ENCODE results near the gene DCLK1.

DNA sequence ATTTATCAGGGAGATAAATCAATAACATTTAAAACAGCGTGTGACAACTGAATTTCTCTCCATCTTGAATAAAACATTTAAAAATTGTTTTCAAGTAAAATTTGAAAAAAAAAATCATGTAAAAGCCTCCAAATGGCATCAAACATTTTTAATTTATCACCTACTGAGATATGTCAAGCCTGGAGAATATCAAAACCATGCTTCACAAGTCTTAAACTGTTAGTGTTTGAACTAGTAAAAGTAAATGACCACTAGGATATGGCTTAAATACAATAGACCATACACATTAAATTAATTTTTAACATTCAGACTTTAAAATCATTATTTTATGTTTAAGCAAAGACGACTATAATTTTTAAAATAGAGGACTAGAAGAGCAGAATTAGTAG lies 281.9 kb downstream of the DCLK1 start:
- no peak for TF ChIP-seq POLR2A (IDR thresholded peaks at IDR 0.05)
- TF ChIP-seq, protein P1, sequence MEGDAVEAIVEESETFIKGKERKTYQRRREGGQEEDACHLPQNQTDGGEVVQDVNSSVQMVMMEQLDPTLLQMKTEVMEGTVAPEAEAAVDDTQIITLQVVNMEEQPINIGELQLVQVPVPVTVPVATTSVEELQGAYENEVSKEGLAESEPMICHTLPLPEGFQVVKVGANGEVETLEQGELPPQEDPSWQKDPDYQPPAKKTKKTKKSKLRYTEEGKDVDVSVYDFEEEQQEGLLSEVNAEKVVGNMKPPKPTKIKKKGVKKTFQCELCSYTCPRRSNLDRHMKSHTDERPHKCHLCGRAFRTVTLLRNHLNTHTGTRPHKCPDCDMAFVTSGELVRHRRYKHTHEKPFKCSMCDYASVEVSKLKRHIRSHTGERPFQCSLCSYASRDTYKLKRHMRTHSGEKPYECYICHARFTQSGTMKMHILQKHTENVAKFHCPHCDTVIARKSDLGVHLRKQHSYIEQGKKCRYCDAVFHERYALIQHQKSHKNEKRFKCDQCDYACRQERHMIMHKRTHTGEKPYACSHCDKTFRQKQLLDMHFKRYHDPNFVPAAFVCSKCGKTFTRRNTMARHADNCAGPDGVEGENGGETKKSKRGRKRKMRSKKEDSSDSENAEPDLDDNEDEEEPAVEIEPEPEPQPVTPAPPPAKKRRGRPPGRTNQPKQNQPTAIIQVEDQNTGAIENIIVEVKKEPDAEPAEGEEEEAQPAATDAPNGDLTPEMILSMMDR (IDR thresholded peaks at IDR 0.05 in 4 of 5, conservative IDR thresholded peaks at IDR 0.05 in 1 of 5): no peak

Measured in gastrocnemius medialis (tissue), 4 donors.